ENCODE measurements around the gene ACTL6A.

DNA sequence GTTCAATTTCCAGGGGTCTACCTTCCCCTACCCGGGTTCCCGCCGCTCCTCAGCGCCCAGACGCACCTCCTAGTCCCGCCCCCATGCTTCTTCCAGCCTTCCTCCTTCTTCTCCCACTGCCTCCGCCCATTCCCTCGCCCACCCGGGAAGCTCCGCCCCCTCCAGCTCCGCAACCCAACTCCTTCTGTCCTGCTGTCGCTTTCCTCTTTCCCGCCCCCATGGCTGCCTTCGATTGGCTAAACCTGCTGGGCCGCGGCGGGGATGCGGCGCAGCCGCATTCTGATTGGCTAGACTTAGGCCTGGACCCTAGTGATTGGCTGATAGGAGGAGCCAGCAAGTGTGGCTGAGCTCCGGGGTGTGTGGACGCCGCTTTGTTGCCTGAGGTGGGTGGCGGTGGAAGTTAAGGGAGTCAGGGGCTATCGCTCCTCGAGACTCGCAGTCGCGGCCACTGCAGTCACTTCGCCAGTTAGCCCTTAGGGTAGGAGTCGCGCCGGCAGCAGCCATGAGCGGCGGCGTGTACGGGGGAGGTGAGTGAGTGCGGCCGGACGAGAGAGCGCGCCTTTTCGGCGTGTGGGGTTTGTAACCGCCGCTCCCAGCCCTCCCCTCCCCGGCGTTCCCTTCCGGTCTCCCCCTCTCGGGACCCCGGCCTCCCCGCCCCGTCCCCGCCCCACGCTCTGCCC is at the start of gene ACTL6A:
- TF ChIP-seq, protein P1, sequence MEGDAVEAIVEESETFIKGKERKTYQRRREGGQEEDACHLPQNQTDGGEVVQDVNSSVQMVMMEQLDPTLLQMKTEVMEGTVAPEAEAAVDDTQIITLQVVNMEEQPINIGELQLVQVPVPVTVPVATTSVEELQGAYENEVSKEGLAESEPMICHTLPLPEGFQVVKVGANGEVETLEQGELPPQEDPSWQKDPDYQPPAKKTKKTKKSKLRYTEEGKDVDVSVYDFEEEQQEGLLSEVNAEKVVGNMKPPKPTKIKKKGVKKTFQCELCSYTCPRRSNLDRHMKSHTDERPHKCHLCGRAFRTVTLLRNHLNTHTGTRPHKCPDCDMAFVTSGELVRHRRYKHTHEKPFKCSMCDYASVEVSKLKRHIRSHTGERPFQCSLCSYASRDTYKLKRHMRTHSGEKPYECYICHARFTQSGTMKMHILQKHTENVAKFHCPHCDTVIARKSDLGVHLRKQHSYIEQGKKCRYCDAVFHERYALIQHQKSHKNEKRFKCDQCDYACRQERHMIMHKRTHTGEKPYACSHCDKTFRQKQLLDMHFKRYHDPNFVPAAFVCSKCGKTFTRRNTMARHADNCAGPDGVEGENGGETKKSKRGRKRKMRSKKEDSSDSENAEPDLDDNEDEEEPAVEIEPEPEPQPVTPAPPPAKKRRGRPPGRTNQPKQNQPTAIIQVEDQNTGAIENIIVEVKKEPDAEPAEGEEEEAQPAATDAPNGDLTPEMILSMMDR (IDR thresholded peaks at IDR 0.05): no peak
- TF ChIP-seq EZH2 (IDR thresholded peaks at IDR 0.05): no peak
- no peak for TF ChIP-seq EZH2phosphoT487 (IDR thresholded peaks at IDR 0.05)
